ENCODE measurements around the gene CHRM4. TPM values are rescaled to one million over a fixed set of nuclear protein-coding genes. Genes with fewer than 3 reads are reported as not detected.

CHRM4 gene
- total and polyA plus RNA-seq, 8 donors, result 0.08 to 0.66 (median 0.22) TPM; not detected in 1

DNA sequence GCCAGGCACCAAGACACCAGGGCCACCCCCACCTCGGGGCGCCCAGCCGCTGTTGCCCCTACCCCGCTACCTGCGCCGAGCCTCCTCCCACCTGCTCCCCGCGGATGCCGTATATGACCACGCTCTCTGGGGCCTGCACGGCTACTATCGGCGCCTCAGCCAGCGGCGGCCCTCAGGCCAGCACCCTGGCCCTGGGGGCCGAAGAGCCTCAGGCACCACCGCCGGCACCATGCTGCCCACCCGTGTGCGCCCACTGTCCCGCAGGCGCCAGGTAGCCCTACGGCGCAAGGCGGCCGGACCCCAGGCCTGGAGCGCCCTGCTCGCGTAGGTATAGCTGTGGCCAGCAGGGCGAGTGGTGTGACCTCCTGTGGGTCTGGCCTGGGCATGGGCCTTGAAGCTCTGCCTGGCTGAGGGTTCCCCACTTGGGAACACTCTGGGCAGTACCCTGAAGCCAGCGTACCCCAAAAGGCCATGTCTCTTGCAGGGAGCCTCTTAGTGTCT is 24.9 kb downstream of the CHRM4 start:
- Histone ChIP-seq H3K27ac (no peak overlapping the region), H3K9me3 (no peaks in the 10 kb centered on the region), H3K36me3 (peaks cover 0 to 8% (median 7%) of the 10 kb centered on the region in 3 donors), H3K4me3 (no peak overlapping the region), H3K27me3 (no peaks in the 10 kb centered on the region), H3K4me1 (peaks cover 0 to 16% (median 0%) of the 10 kb centered on the region in 3 donors)
- WGBS, 2 donors, result 92 to 93% methylated on average over 30 to 31 of the region's 31 CpGs
- intact Hi-C loops (cut with DNase I), result no loop called here
- peak in 2 of 6 donors; percentile 64 to 81 for DNase-seq
- no peak for FAIRE-seq
- TF ChIP-seq, protein P1, sequence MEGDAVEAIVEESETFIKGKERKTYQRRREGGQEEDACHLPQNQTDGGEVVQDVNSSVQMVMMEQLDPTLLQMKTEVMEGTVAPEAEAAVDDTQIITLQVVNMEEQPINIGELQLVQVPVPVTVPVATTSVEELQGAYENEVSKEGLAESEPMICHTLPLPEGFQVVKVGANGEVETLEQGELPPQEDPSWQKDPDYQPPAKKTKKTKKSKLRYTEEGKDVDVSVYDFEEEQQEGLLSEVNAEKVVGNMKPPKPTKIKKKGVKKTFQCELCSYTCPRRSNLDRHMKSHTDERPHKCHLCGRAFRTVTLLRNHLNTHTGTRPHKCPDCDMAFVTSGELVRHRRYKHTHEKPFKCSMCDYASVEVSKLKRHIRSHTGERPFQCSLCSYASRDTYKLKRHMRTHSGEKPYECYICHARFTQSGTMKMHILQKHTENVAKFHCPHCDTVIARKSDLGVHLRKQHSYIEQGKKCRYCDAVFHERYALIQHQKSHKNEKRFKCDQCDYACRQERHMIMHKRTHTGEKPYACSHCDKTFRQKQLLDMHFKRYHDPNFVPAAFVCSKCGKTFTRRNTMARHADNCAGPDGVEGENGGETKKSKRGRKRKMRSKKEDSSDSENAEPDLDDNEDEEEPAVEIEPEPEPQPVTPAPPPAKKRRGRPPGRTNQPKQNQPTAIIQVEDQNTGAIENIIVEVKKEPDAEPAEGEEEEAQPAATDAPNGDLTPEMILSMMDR (IDR thresholded peaks at IDR 0.05), result no peak
- ATAC-seq, result no peak

DNA sequence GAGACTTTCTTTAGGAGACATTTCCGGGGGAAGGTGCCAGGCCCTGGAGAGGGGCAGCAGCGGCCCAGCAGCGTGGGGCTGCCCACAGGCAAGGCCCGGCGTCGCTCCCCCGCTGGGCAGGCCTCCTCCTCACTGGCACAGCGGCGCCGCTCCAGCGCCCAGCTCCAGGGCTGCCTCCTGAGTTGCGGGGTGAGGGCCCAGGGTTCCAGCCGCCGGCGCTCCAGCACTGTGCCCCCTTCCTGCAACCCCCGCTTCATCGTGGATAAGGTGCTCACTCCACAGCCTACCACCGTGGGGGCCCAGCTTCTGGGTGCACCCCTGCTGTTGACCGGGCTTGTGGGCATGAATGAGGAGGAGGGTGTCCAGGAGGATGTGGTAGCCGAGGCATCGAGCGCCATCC is 25.3 kb downstream of the CHRM4 start:
- no peak overlapping the region for H3K27ac ChIP-seq
- H3K36me3 ChIP-seq, result peaks cover 0 to 7% (median 6%) of the 10 kb centered on the region in 3 donors
- no peak for ATAC-seq
- intact Hi-C loops (cut with DNase I), result no loop called here
- TF ChIP-seq, protein P1 (IDR thresholded peaks at IDR 0.05), result no peak
- peaks cover 0 to 16% (median 0%) of the 10 kb centered on the region in 3 donors for H3K4me1 ChIP-seq
- H3K27me3 ChIP-seq, result no peaks in the 10 kb centered on the region
- peak in 1 of 6 donors; percentile 58 for DNase-seq
- no peaks in the 10 kb centered on the region for H3K9me3 ChIP-seq
- WGBS, 2 donors, result 92 to 93% methylated on average over 21 to 22 of the region's 22 CpGs
- no peak for FAIRE-seq
- no peak overlapping the region for H3K4me3 ChIP-seq

DNA sequence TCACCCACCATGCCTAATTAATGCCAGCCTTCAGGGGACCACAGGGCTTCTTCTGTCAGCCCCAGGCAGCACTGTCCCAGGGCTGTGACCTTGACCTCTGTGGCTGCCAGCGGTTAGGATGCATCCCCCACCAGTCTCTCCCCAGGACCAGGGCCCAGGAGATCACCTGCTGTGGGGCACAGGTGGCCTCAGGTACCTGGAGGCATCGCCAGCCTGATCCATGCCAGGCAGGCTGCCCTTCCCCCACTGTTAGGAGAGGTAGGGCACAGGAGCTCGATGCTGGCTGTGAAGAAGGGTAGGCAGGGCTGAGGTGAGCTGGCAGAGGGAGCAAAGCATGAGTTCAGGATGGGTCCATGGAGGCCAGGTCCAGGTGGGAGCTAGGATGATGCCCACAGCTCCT is 26.8 kb downstream of the CHRM4 start:
- DNase-seq (peak in 2 of 6 donors; percentile 50 to 59), ATAC-seq (no peak), FAIRE-seq (no peak)
- H3K9me3 ChIP-seq, result no peaks in the 10 kb centered on the region
- no peak overlapping the region for H3K27ac ChIP-seq
- intact Hi-C loops (cut with DNase I), result no loop called here
- peaks cover 0 to 7% (median 0%) of the 10 kb centered on the region in 3 donors for H3K36me3 ChIP-seq
- WGBS, 2 donors, result 40 to 48% methylated on average over 3 of the region's 3 CpGs
- H3K4me1 ChIP-seq, result peaks cover 0 to 20% (median 0%) of the 10 kb centered on the region in 3 donors
- TF ChIP-seq, protein P1 (IDR thresholded peaks at IDR 0.05), result no peak
- H3K27me3 ChIP-seq, result no peaks in the 10 kb centered on the region
- H3K4me3 ChIP-seq, result no peak overlapping the region

DNA sequence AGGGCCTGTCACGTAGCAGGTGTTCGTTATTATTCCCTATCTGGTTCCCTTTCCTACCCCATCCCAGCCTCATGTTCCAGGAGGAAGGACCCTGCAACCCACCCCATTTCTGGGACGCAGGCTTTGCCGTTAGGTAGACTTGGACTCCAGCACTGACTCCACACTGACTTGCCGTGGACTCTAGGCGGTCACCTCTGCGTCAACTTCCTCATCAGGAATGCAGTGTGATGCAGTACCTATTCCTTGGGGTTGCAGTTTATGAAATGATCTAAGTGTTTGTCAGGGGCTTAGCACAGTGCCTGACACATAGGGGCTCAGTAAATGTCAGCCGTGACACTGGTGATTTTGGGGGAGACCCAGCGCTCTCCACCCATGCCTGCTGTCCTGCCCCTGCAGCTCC is 27.5 kb downstream of the CHRM4 start:
- peaks cover 0 to 7% (median 0%) of the 10 kb centered on the region in 3 donors for H3K36me3 ChIP-seq
- ATAC-seq (no peak), DNase-seq (peak in 1 of 6 donors; percentile 20), FAIRE-seq (no peak)
- peaks cover 0 to 20% (median 0%) of the 10 kb centered on the region in 3 donors for H3K4me1 ChIP-seq
- H3K4me3 ChIP-seq, result no peak overlapping the region
- no peaks in the 10 kb centered on the region for H3K27me3 ChIP-seq
- 86 to 89% methylated on average over 9 of the region's 9 CpGs for WGBS, 2 donors
- no peaks in the 10 kb centered on the region for H3K9me3 ChIP-seq
- intact Hi-C loops (cut with DNase I), result no loop called here
- H3K27ac ChIP-seq, result peak overlapping the region in 2 of 4 donors; percentile 77 to 80
- TF ChIP-seq, protein P1 (IDR thresholded peaks at IDR 0.05), result no peak

DNA sequence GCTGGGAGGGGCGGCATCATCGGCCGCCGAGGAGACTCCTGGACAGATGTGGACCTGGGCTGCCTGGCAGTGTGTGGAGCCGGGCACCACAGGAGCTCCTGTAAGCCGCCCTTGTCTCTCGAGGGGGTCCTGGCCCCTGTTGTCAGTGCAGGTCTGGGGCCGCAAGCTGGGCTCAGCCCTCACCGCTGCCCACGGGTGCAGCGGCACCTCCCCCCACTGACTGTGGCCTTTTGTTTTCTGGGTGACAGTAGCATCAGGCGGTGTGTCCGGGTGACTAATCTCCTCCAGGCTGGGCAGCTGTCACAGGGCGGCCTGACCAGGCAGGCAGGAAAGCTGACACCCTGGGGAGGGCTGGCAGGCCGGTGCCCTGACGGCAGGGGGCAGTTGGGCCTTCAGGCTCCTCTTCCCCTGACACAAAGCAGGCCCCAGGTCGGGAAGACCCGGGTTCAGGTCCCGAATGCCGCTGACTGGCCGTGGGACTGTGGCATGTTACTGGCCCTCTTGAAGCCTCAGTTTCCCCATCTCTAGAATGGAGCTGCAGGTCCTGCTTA is 28.0 kb downstream of the CHRM4 start:
- FAIRE-seq (no peak), DNase-seq (peak in 2 of 6 donors; percentile 64 to 75), ATAC-seq (peak in 3 of 4 donors; percentile 39 to 47 (median 45))
- Histone ChIP-seq H3K27me3 (no peaks in the 10 kb centered on the region), H3K4me3 (peak overlapping the region in 1 of 4 donors; percentile 5), H3K27ac (peak overlapping the region in 2 of 4 donors; percentile 77 to 80), H3K4me1 (peaks cover 0 to 20% (median 0%) of the 10 kb centered on the region in 3 donors), H3K36me3 (peaks cover 0 to 7% (median 0%) of the 10 kb centered on the region in 3 donors), H3K9me3 (no peaks in the 10 kb centered on the region)
- WGBS, 2 donors, result 60 to 66% methylated on average over 21 of the region's 21 CpGs
- TF ChIP-seq, protein P1 (IDR thresholded peaks at IDR 0.05), result no peak
- intact Hi-C loops (cut with DNase I), result no loop called here
